NB4 (cell line): ENCODE data around the gene TCP1.

Source experiments
- CTCF ChIP-seq: IDR thresholded peaks from one replicate; pipeline ENCODE4 v1.5.1; 2012; ENCODE audit warnings: low read depth, low read length
- MAX ChIP-seq: IDR thresholded peaks from 2 replicates; pipeline ENCODE4 v1.6.1; 2011; ENCODE audit warnings: low read depth, low read length
- MYC ChIP-seq: IDR thresholded peaks from 2 replicates; pipeline ENCODE4 v1.6.1; 2011; ENCODE audit warnings: low read depth, low read length
- POLR2A ChIP-seq: IDR thresholded peaks from 2 replicates; pipeline ENCODE4 v1.6.1; 2011; ENCODE audit warnings: mild to moderate bottlenecking; ENCODE audit not compliant: insufficient read length; ENCODE audit errors: extremely low read depth

- TF ChIP-seq CTCF (no peak), POLR2A (no peak), MAX (no peak), MYC (no peak)
Observed at GRCh38 chr6:159807150-159807858, 17.9 kb upstream of the TCP1 start.
